Esophagus squamous epithelium (tissue), 4 donors: ENCODE results near the gene TMEM182.

Experiments used
- CTCF ChIP-seq, 6 experiments: fragments of 450-650 bp in 4 of 6; fragments of 200-600 bp in 2 of 6; sonication (generic) in 2 of 6; IDR thresholded peaks; one replicate each; pipeline ENCODE4 v1.5.1; 2016 to 2019; ENCODE audit warnings: antibody characterized with exemption in 6 of 6, mild to moderate bottlenecking in 4 of 6, moderate library complexity in 4 of 6
- POLR2A ChIP-seq, 4 donors: fragments of 450-650 bp; IDR thresholded peaks; one replicate each; pipeline ENCODE4 v1.6.1; 2017; ENCODE audit warnings: antibody characterized with exemption in 4 of 4, mild to moderate bottlenecking in 4 of 4, moderate library complexity in 3 of 4

- TF ChIP-seq CTCF (IDR thresholded peaks at IDR 0.05) (no peak), POLR2A (IDR thresholded peaks at IDR 0.05) (no peak)
These were observed 27.7 kb downstream of the TMEM182 start for GRCh38 chr2:102789349-102790090.
